Muscle of arm (tissue), 12 donors: ENCODE results near the gene TMEM185B. TPM values are rescaled to one million over a fixed set of nuclear protein-coding genes. Genes with fewer than 3 reads are reported as not detected.
"Not testable (repeated sequence)": the region's sequence is repeated elsewhere in the genome, so short reads cannot be mapped to it uniquely, and the experiment has no call there.

ENCODE experiments used
- DNase-seq: peaks from one replicate; pipeline ENCODE4 v3.0.0-alpha.2; 2013
- polyA plus RNA-seq, 12 donors: library from polyadenylated mRNA; unstranded; fragments of 120-200 nt; gene quantifications; one replicate each; pipeline ENCODE4 v1.2.1, GENCODE V29; 2013; ENCODE audit not compliant: insufficient read length in 12 of 12

The TMEM185B gene
- polyA plus RNA-seq, 12 donors = 12.6 to 19.0 (median 15.0) TPM; not detected in 1

GRCh38 chr2:120235681-120236080, 12.5 kb upstream of the TMEM185B start:
- no peak for DNase-seq

- DNase-seq = not testable (repeated sequence)
Measured at GRCh38 chr2:120235158-120235557, 12.0 kb upstream of the TMEM185B start.

DNA sequence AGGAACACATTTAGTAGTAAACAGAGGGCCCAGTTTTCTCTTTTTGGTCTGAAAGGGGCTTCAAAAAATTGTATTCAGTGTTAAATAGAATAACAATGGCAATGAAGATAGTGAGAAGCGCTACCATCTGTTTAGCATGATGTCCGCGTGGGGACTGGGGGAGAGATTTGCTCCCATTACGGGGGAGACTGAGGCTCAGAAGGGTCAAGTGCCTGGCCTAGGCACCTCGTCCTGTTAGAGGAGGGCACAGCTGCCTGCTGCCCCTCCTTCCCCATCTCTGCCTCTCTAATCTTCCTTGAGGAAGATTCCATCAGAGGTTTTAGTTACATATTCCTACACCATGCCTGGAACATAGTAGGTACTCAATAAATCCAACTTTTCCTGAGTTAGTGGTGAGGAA, 10.1 kb upstream of the TMEM185B start:
- no peak for DNase-seq

- DNase-seq = peak; percentile 59
Measured at GRCh38 chr2:120231974-120232635, 8.9 kb upstream of the TMEM185B start.

DNA sequence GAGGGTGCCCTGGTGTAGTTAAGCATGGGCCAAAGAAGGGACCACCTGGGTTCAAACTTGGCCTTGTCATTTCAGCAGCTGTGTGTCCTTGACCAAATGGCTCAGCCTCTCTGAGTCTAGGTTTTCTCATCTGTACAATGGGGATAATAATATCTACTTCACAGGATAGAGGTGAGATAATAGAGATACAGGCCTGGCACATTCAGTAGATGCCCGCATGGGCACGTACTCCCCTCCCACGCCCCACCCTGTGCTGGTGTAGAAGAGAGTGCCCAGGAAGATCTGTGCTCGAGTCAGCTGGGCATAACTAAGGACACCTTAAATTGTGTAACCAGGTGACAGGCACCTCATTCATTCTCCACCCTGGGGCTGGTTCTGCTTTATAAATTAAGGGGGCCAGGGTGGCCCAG, 8.4 kb upstream of the TMEM185B start:
- DNase-seq = no peak

DNA sequence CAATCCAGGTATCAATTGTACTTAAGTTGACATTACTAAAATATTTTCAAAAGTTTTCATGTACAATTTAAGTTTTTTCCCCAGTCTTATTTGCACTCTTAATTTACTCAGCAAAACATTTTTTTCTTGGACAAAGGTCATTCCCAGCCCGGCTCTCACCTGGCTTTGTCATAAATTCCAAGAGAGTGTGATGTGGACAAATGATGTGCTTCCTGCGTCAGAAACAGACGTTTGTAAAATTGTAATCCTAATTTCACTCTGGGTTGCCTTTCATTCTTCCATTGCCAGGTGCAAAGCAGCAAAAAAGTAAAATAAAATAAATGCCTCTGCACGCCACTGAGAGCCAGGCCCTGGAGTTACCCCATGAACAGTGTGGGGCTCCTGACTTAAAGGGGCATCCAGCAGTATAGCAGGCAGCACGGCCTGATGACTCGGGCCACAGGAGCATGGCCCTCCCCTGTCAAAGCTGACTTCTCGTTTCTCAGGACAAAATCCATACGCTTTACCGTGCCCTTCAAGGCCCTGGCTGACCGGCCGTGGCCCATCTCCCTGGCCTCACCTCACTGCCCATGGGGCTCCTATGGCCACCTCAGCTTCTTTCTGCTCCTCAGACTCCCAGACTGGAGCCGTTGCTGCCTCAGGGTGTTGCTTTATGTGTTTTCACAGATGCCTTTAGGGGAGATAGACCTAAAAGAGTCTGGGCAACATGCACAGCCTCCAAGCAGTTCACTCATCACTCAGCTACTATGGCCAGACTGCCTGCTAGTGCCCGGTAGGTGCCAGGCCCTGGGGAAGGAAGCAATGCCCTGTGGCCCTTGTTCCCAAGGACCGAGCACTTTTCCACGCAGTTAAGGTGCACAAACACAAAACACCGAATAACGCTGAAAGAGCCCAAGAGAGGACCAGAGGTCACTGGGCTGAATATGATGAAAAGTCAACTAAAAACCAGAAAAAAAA, 7.6 kb upstream of the TMEM185B start:
- no peak for DNase-seq

GRCh38 chr2:120229341-120229740, 6.1 kb upstream of the TMEM185B start:
- no peak for DNase-seq

GRCh38 chr2:120228503-120228902, 5.3 kb upstream of the TMEM185B start:
- no peak for DNase-seq

- no peak for DNase-seq
Measured at GRCh38 chr2:120227111-120227991, 4.2 kb upstream of the TMEM185B start.

- no peak for DNase-seq
Measured at GRCh38 chr2:120226316-120226715, 3.1 kb upstream of the TMEM185B start.

DNA sequence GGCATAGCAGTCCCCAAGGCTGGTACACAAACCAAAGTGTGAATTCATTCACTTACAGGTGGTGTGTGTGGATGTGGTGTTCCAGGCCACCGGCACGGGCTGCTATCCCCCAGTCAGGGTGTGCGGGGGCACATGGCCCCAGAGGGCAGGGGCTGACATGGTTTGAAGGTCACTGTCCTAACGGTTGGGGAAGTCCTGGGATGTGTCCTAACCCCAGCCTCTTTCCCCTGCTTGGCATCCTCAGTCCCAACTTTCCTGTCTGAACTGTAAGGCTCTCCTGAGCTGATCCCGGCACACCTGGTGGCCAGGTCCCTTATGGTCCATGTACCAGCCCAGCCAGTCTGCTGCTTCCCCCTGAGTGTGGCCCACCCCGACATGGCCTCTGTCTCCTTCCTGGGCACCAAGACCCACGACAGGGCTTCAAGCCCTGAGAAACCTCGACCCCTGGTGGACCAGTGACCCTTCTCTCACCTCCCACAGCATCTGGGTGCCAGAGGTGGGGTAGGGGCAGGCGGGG, 2.4 kb upstream of the TMEM185B start:
- no peak for DNase-seq

DNA sequence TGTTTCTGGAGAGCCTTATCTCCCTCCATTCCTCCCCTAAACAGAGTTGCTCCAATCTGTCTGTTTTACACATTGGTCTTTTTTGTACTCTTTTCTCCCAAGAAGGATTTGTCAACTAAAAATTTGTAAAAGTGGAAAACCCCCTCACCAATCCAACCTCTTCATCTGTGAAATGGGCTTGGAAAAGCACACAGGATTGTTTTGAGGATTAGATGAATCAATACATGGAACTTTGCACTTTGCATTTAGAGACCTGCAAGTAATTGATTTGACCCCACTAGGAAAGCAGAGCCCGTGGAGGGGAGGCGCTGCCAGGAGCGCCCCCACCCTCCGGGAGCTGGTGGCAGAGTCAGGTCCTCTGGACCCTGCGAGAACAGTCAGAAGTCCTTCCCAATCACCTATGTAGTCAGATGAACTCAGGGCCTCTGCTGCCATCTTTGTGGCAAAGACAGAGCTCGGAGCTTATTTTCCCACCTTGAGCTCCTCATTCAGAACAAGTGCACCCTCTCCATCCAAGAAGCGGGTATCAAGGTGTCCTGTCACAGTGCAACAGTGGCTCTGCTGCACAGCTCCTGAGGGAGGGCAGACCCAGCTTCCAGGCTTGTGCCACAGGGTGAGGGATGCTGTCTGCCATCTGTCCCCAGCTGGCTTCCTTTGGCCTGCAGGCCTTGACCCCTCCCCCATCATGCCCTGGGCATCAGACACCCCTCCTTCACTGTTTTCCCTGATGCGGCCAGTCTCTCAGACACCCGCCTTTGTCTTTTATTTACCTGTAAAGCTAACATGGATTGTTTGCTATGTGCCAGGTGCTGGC, 1.7 kb upstream of the TMEM185B start:
- DNase-seq = no peak

DNA sequence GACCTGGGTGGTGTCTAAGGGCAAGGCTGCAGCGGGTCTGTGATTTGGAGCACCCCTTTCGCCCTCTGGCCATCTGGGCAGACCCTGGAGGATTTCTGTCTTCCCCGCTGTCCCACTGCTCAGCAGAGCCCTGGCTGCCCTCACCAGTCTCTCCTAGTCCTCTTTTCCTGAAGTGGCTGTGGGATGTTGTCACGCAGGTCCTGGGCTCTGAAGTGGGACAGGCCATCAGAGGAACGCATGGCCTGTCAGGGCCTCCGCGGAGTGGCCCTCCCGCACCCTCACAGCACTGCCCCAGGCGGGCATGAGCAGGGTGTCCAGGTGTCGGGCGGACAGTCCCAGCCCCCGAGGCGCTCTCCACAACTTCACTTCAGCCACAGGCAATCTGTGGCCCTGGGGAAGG, 1.1 kb upstream of the TMEM185B start:
- DNase-seq = no peak

DNA sequence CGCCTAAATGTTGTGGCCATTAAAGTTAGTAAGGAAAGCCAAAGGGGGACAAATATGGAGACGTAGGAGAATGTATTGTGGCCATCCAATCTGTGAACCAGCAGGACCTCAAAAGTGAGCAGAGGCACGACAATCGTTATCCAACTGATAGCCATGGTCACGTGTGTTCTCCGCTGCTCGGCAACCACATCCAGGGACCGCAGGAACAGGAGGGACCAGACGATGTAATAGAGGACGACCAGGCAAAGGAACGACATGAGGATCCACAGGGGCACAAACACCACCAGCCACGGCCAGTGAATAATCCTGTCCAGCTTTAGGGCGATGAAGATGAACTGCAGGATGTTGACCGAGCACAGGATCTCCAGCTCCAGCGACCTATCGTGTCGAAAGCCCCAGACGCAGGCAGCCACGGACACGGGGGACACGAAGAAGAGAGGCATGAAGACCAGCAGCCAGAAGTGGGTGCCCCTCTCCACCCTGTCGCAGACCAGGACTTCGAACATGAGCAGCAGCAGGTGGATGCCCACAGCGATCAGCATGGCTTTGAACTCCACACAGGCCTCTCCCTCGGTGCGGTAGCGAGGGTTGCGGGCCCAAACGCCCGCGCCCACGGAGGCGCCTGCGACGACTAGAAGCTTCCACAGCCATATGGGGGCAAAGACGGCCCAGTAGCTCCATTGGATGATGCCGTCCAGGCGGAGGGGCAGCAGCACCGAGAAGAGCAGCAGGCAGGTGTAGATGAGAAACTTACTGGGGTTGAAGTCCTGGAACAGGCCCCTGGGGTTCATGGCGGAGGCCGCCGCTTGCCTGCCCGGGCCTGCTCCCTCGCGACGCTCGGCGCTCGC, 790 bp downstream of the TMEM185B start:
- DNase-seq = no peak

- DNase-seq = no peak
Measured at GRCh38 chr2:120221616-120222015, 1.6 kb downstream of the TMEM185B start.

- DNase-seq = no peak
Measured at GRCh38 chr2:120220756-120221155, 2.4 kb downstream of the TMEM185B start.

DNA sequence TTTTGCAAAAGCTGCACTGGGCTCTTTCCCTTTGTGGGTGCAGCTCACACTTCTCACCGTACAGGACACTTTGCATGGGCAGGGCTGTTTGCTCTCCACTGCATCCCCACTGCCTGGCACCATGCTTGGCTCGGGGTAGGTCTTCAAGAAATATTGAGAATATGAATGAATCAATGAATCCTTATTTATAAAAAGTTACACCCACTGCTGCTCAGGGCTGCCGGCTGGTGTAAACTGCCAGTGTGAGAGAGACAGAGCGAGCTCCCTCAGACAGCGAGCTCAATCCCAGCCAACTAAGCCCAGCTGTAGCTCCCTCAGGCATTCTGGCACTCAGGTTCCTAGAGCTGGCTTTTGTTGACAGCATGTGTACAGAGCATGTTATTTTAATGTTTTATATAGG, 3.4 kb downstream of the TMEM185B start:
- DNase-seq = no peak

- no peak for DNase-seq
Measured at GRCh38 chr2:120219291-120219690, 3.9 kb downstream of the TMEM185B start.

- no peak for DNase-seq
Measured at GRCh38 chr2:120218181-120218580, 5.0 kb downstream of the TMEM185B start.

DNA sequence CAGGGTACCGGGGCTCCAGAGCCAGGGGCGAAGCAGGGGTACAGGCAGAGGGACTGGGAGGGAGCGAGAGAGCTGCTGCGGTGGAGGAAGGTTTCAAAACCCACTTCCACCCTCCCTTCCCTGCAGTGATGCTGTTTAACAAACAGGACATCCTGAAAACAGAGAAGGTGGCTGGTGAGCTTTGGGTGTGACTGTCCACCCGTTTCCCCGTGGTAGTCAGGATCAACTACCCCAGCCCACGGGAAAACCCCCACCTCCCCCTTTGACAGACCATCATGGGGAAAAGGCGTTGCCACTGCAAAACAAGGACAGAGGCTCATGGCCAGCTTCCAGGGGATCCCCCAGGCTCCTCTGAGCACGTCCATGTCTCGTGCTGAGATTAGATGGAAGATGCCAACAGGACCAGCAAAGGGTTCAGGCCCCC, 12.9 kb downstream of the TMEM185B start:
- no peak for DNase-seq
